HuH-7 (cell line): Measurements from ENCODE around the gene SMIM13.
A peak's percentile ranks its signal among the peaks of the same experiment; 100 is the strongest.

Experiments
- DNase-seq: peaks from one replicate; pipeline ENCODE4 v3.0.0; 2011; ENCODE audit warnings: low spot score

The SMIM13 gene

GRCh38 chr6:11093626-11094410 is at the start of gene SMIM13:
Gene SMIM13, plus strand, starts transcription at chr6:11093834. Its CDS starts 480 bp downstream, at chr6:11094314.
- peak; percentile 89 for DNase-seq

- peak; percentile 69 for DNase-seq
Measured at GRCh38 chr6:11043961-11044711, 49.5 kb upstream of the SMIM13 start, which contains the start of gene ELOVL2. Gene ELOVL2, minus strand, starts transcription at chr6:11044305. Its CDS starts 75 bp downstream, at chr6:11044230.

GRCh38 chr6:11044712-11045167 is 48.9 kb upstream of the SMIM13 start:
- no peak for DNase-seq

GRCh38 chr6:11050731-11051130 is 42.9 kb upstream of the SMIM13 start:
- no peak for DNase-seq

- DNase-seq, result no peak
Measured at GRCh38 chr6:11053307-11053706, 40.3 kb upstream of the SMIM13 start.

GRCh38 chr6:11054722-11055121 is 38.9 kb upstream of the SMIM13 start:
- no peak for DNase-seq

GRCh38 chr6:11055127-11055627 is 38.5 kb upstream of the SMIM13 start:
- no peak for DNase-seq

GRCh38 chr6:11056871-11057270 is 36.8 kb upstream of the SMIM13 start:
- DNase-seq, result no peak

GRCh38 chr6:11058406-11058805 is 35.2 kb upstream of the SMIM13 start:
- no peak for DNase-seq

GRCh38 chr6:11062083-11062482 is 31.6 kb upstream of the SMIM13 start:
- DNase-seq, result no peak

- no peak for DNase-seq
Measured at GRCh38 chr6:11062715-11063114, 30.9 kb upstream of the SMIM13 start.

GRCh38 chr6:11064836-11065235 is 28.8 kb upstream of the SMIM13 start:
- no peak for DNase-seq

GRCh38 chr6:11065436-11066202 is 28.0 kb upstream of the SMIM13 start:
- no peak for DNase-seq

- no peak for DNase-seq
Measured at GRCh38 chr6:11066505-11067347, 26.9 kb upstream of the SMIM13 start.

GRCh38 chr6:11067348-11067747 is 26.3 kb upstream of the SMIM13 start:
- no peak for DNase-seq

GRCh38 chr6:11069760-11070159 is 23.9 kb upstream of the SMIM13 start:
- DNase-seq, result no peak

GRCh38 chr6:11072101-11072500 is 21.5 kb upstream of the SMIM13 start:
- DNase-seq, result no peak

GRCh38 chr6:11076540-11076939 is 17.1 kb upstream of the SMIM13 start:
- DNase-seq, result no peak

- DNase-seq, result no peak
Measured at GRCh38 chr6:11078266-11078665, 15.4 kb upstream of the SMIM13 start.

GRCh38 chr6:11080296-11080695 is 13.3 kb upstream of the SMIM13 start:
- no peak for DNase-seq

GRCh38 chr6:11083491-11083890 is 10.1 kb upstream of the SMIM13 start:
- no peak for DNase-seq
